ENCODE results near the gene HOXD3.

The HOXD3 gene

GRCh38 chr2:176122052-176122682 is 34.9 kb upstream of the HOXD3 start:
- no peak for DNase-seq

GRCh38 chr2:176122683-176123410 is 34.3 kb upstream of the HOXD3 start, which contains the start of gene HOXD9:
Gene HOXD9 (plus strand): TSS chr2:176122719. CDS start chr2:176122769, 50 bp downstream.
- DNase-seq: no peak

GRCh38 chr2:176123411-176124109 is 33.5 kb upstream of the HOXD3 start:
- no peak for DNase-seq

GRCh38 chr2:176124110-176124946 is 32.8 kb upstream of the HOXD3 start:
- no peak for DNase-seq

GRCh38 chr2:176124947-176125771 is 31.9 kb upstream of the HOXD3 start:
- DNase-seq: no peak

GRCh38 chr2:176125772-176126054 is 31.4 kb upstream of the HOXD3 start:
- DNase-seq: no peak

- peak; percentile 78 to 79 for DNase-seq
These were observed 30.0 kb upstream of the HOXD3 start for GRCh38 chr2:176126929-176127773.

GRCh38 chr2:176127774-176128072 is 29.4 kb upstream of the HOXD3 start:
- DNase-seq: no peak

GRCh38 chr2:176128172-176128981 is 28.7 kb upstream of the HOXD3 start:
- DNase-seq: peak; percentile 61 to 72

GRCh38 chr2:176128982-176129796 is 27.9 kb upstream of the HOXD3 start, which contains the start of gene HOXD8:
Gene HOXD8 (plus strand): TSS chr2:176129705. CDS start chr2:176130367, 662 bp downstream.
- DNase-seq: peak; percentile 61 to 72

GRCh38 chr2:176129813-176130146 is 27.3 kb upstream of the HOXD3 start:
- DNase-seq: no peak

GRCh38 chr2:176130147-176130956 is 26.8 kb upstream of the HOXD3 start:
- DNase-seq: peak in 1 of 2 experiments; percentile 38

GRCh38 chr2:176130957-176131847 is 25.9 kb upstream of the HOXD3 start:
- peak in 1 of 2 experiments; percentile 27 for DNase-seq

- DNase-seq: no peak
These were observed 25.3 kb upstream of the HOXD3 start for GRCh38 chr2:176131848-176132158.

GRCh38 chr2:176132205-176133171 is 24.6 kb upstream of the HOXD3 start:
- DNase-seq: no peak

GRCh38 chr2:176133389-176133788 is 23.7 kb upstream of the HOXD3 start:
- DNase-seq: no peak

- no peak for DNase-seq
These were observed 23.1 kb upstream of the HOXD3 start for GRCh38 chr2:176134035-176134434.
